PC-3 (cell line): ENCODE data around the gene CFAP46. TPM values are rescaled to one million over a fixed set of nuclear protein-coding genes. Genes with fewer than 3 reads are reported as not detected.

Experiments used
- ATAC-seq: fragments of 200-7000 bp; cut with Tn5 transposase; 2 replicates; pipeline ENCODE4 v1.9.1; 2020; ENCODE audit warnings: mild to moderate bottlenecking, moderate library complexity
- BruUV-seq: library from RNA; stranded (reverse); fragments of 400-500 nt; replicated peaks from 2 replicates; lab custom pipeline; 2021; lab: Mats Ljungman, UMichigan
- CTCF ChIA-PET: fragments of 300-600 bp; sonication (Branson Sonifier 250); formaldehyde crosslinking; loops from one replicate; lab custom pipeline; 2022; ENCODE audit warnings: antibody characterized with exemption; lab: Charles Lee
- POLR2A ChIA-PET: fragments of 300-600 bp; sonication (Branson Sonifier 250); formaldehyde crosslinking; loops from one replicate; lab custom pipeline; 2022; ENCODE audit warnings: antibody characterized with exemption; ENCODE audit not compliant: unreplicated experiment; lab: Charles Lee
- DNase-seq: peaks from one replicate; pipeline ENCODE4 v3.0.0-alpha.2; 2015
- H2AFZ ChIP-seq: fragments of 300-600 bp; sonication (generic); 2 replicates; pipeline ENCODE4 v1.6.0; 2016; ENCODE audit warnings: antibody characterized with exemption, low read length
- H3F3A ChIP-seq: fragments of 300-600 bp; sonication (generic); one replicate; pipeline ENCODE4 v1.6.0; 2017; ENCODE audit warnings: antibody characterized with exemption, low read length, control low read depth, mild to moderate bottlenecking; ENCODE audit not compliant: unreplicated experiment
- H3K27ac ChIP-seq: fragments of 300-600 bp; sonication (generic); 2 replicates; pipeline ENCODE4 v1.5.1; 2016; ENCODE audit warnings: mild to moderate bottlenecking, low read length
- H3K27me3 ChIP-seq: fragments of 300-600 bp; sonication (generic); 2 replicates; pipeline ENCODE4 v1.6.1; 2016; ENCODE audit warnings: low read length, mixed read lengths
- H3K36me3 ChIP-seq: fragments of 300-600 bp; sonication (generic); 2 replicates; pipeline ENCODE4 v1.6.1; 2016; ENCODE audit warnings: low read depth, mixed run types, low read length, mixed read lengths
- H3K4me1 ChIP-seq: fragments of 300-600 bp; sonication (generic); 2 replicates; pipeline ENCODE4 v1.5.1; 2016; ENCODE audit warnings: low read length; ENCODE audit not compliant: insufficient read depth
- H3K4me2 ChIP-seq: fragments of 300-600 bp; sonication (generic); 2 replicates; pipeline ENCODE4 v1.6.0; 2016; ENCODE audit warnings: low read length
- H3K4me3 ChIP-seq: fragments of 300-600 bp; sonication (generic); 2 replicates; pipeline ENCODE4 v1.5.1; 2016; ENCODE audit warnings: mild to moderate bottlenecking, low read length, mixed read lengths
- H3K79me2 ChIP-seq: fragments of 300-600 bp; sonication (generic); 2 replicates; pipeline ENCODE4 v1.6.1; 2017; ENCODE audit warnings: low read length, mixed read lengths
- H3K9ac ChIP-seq: fragments of 300-600 bp; sonication (generic); 2 replicates; pipeline ENCODE4 v1.6.0; 2016; ENCODE audit warnings: mild to moderate bottlenecking, low read length
- H3K9me2 ChIP-seq: fragments of 300-600 bp; sonication (generic); replicated peaks from 2 replicates; pipeline ENCODE4 v1.6.1; 2016; ENCODE audit warnings: mixed run types, low read length, mixed read lengths
- H3K9me3 ChIP-seq: fragments of 300-600 bp; sonication (generic); 2 replicates; pipeline ENCODE4 v1.6.1; 2016; ENCODE audit warnings: low read length, mixed read lengths
- H4K20me1 ChIP-seq: fragments of 300-600 bp; sonication (generic); 2 replicates; pipeline ENCODE4 v1.6.1; 2016; ENCODE audit warnings: low read length, mixed read lengths
- EZH2 ChIP-seq: fragments of 300-600 bp; sonication (generic); IDR thresholded peaks from one replicate; pipeline ENCODE4 v1.6.1; 2017; ENCODE audit warnings: antibody characterized with exemption, mild to moderate bottlenecking, low read length; ENCODE audit not compliant: unreplicated experiment
- EZH2phosphoT487 ChIP-seq: fragments of 300-600 bp; sonication (generic); IDR thresholded peaks from 2 replicates; pipeline ENCODE4 v1.6.1; 2018; ENCODE audit warnings: mild to moderate bottlenecking, antibody characterized with exemption, low read length, borderline replicate concordance
- intact Hi-C: fragments of 100-400 bp; cut with micrococcal nuclease; formaldehyde crosslinking; loops from 2 replicates; pipeline ENCODE4 v1.9.0; 2023
- total RNA-seq: library from RNA; depleted of rRNA; stranded (reverse); fragments of >200 nt; gene quantifications from 2 replicates; pipeline ENCODE4 v1.2.3, GENCODE V29; 2014
- TF ChIP-seq, protein P1 (sequence below): fragments of 300-600 bp; sonication (generic); conservative IDR thresholded peaks from 2 replicates; pipeline ENCODE4 v1.5.1; 2017; ENCODE audit warnings: antibody characterized with exemption, low read depth, mild to moderate bottlenecking, low read length

The CFAP46 gene
- total RNA-seq, 1 experiment from 2014 or later, result 0.04 TPM

DNA sequence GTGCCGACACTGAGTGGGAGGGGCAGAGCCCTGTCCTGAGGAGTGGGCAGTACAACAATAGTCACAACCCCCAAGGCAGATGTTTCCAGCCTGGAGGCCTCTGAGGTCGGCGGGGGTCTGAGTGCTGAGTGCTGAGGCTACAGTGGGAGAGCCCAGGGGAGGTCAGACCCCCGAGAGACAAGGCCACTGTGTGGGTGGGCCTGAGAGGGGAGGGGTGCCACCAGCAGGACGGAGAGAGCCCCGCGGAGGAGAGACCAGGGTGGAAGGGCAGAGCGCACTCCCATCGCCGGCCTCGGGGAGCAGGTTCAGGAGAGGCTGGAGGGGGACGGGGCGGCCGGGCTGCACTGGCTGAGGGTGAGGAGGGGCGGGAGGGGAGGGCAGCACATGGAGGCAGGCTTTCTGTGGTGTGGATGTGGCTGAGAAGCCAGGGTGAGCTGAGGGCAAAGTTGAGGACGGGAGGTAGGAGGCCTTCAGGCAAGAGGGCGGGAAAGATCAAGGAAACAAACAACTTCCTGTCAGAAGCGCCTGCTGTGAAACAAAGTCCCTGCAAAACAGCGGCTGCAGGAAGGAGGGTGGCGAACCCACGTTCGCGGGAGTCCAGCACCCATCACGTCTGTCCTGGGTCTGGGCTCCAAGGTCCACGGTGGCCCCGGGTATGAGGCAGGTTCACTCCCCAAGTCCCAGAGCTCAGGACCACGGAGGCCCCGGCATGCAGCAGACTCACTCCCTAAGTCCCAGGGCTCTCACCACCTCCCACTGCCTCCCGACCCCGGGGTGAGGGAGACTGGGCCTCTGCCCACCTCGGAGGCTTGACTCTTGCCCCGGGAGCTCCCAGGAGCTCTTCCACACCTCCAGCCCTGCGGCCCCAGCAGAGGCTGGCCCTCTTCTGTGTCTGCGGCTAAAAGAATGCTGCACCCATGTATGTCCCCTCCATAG is 79.6 kb downstream of the CFAP46 start:
- Histone ChIP-seq H3K27ac (no peak overlapping the region), H3K79me2 (no peaks in the 10 kb centered on the region), H3K27me3 (peaks cover 12% of the 10 kb centered on the region), H3K4me1 (no peaks in the 10 kb centered on the region), H3K4me2 (no peak overlapping the region), H3K9me2 (no peaks in the 10 kb centered on the region), H3K9ac (no peak overlapping the region), H3K9me3 (no peaks in the 10 kb centered on the region), H2AFZ (no peak overlapping the region), H3F3A (no peaks in the 10 kb centered on the region), H3K4me3 (no peak overlapping the region), H3K36me3 (no peaks in the 10 kb centered on the region), H4K20me1 (no peaks in the 10 kb centered on the region)
- ChIA-PET CTCF (no interaction called here), POLR2A (no interaction called here)
- DNase-seq (no peak), ATAC-seq (no peak)
- intact Hi-C loops, result no loop called here
- TF ChIP-seq, protein P1, sequence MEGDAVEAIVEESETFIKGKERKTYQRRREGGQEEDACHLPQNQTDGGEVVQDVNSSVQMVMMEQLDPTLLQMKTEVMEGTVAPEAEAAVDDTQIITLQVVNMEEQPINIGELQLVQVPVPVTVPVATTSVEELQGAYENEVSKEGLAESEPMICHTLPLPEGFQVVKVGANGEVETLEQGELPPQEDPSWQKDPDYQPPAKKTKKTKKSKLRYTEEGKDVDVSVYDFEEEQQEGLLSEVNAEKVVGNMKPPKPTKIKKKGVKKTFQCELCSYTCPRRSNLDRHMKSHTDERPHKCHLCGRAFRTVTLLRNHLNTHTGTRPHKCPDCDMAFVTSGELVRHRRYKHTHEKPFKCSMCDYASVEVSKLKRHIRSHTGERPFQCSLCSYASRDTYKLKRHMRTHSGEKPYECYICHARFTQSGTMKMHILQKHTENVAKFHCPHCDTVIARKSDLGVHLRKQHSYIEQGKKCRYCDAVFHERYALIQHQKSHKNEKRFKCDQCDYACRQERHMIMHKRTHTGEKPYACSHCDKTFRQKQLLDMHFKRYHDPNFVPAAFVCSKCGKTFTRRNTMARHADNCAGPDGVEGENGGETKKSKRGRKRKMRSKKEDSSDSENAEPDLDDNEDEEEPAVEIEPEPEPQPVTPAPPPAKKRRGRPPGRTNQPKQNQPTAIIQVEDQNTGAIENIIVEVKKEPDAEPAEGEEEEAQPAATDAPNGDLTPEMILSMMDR, result no peak
- TF ChIP-seq EZH2, result no peak
- TF ChIP-seq EZH2phosphoT487, result no peak
- BruUV-seq, result no TSS peak

DNA sequence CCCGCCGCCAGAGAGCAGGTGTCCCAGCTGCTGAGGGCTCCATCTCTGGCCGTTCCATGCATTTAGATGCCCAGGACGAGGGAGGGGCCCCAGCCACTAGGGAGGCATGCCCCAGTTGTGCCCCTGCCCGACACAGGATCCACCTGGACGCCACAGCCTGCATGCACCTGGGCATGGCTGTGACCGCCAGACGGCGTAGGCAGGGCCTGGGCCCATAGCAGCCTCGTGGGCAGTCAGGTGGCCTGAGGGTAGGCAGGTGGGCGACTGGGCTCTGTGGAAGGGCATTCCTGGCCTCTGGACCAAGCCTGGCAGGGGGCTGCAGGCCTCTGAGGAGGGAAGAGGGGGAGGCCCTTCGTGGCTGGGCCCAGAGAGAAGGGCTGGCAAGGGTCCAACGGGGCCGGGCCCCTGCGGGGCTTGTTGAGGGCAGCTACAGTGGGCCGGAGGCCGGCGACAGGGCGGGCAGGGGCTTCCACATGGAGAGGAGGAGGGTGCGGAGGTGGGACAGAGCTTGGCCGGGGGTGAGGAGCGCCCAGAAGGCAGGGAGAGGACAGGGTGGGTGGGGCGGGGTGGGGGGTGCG is 80.4 kb downstream of the CFAP46 start:
- POLR2A ChIA-PET, result no interaction called here
- no peaks in the 10 kb centered on the region for H3F3A ChIP-seq
- no peak overlapping the region for H3K9ac ChIP-seq
- H2AFZ ChIP-seq, result no peak overlapping the region
- no TSS peak for BruUV-seq
- H3K79me2 ChIP-seq, result no peaks in the 10 kb centered on the region
- H4K20me1 ChIP-seq, result no peaks in the 10 kb centered on the region
- CTCF ChIA-PET, result no interaction called here
- ATAC-seq (no peak), DNase-seq (no peak)
- H3K4me3 ChIP-seq, result no peak overlapping the region
- H3K4me2 ChIP-seq, result no peak overlapping the region
- H3K9me2 ChIP-seq, result no peaks in the 10 kb centered on the region
- intact Hi-C loops, result no loop called here
- H3K4me1 ChIP-seq, result no peaks in the 10 kb centered on the region
- TF ChIP-seq EZH2phosphoT487, result no peak
- no peak for TF ChIP-seq EZH2
- TF ChIP-seq, protein P1, result no peak
- peaks cover 12% of the 10 kb centered on the region for H3K27me3 ChIP-seq
- H3K36me3 ChIP-seq, result no peaks in the 10 kb centered on the region
- H3K9me3 ChIP-seq, result no peaks in the 10 kb centered on the region
- no peak overlapping the region for H3K27ac ChIP-seq
